Osteocyte (in vitro differentiated cells): ENCODE data around the gene EFHC2. TPM values are rescaled to one million over a fixed set of nuclear protein-coding genes. Genes with fewer than 3 reads are reported as not detected.

ENCODE experiments used
- DNase-seq: peaks from one replicate; pipeline ENCODE4 v3.0.0; 2021; ENCODE audit warnings: mixed read lengths; ENCODE audit not compliant: unreplicated experiment; ENCODE audit errors: extremely low spot score
- H3K27ac Mint-ChIP-seq: one replicate; pipeline ENCODE4 v1.8.0; 2021; ENCODE audit warnings: mild to moderate bottlenecking, mixed read lengths; ENCODE audit not compliant: unreplicated experiment
- H3K27me3 Mint-ChIP-seq: one replicate; pipeline ENCODE4 v1.8.0; 2021; ENCODE audit warnings: mixed read lengths; ENCODE audit not compliant: unreplicated experiment
- H3K36me3 Mint-ChIP-seq: one replicate; pipeline ENCODE4 v1.8.0; 2021; ENCODE audit warnings: mixed read lengths; ENCODE audit not compliant: unreplicated experiment
- H3K4me1 Mint-ChIP-seq: one replicate; pipeline ENCODE4 v1.8.0; 2021; ENCODE audit warnings: mixed read lengths; ENCODE audit not compliant: unreplicated experiment
- H3K4me3 Mint-ChIP-seq: one replicate; pipeline ENCODE4 v1.8.0; 2021; ENCODE audit warnings: mild to moderate bottlenecking, moderate library complexity, mixed read lengths; ENCODE audit not compliant: unreplicated experiment
- H3K9me3 Mint-ChIP-seq: one replicate; pipeline ENCODE4 v1.8.0; 2021; ENCODE audit warnings: mixed read lengths; ENCODE audit not compliant: unreplicated experiment
- CTCF ChIP-seq: fragments of 200-600 bp; sonication (generic); IDR thresholded peaks from 2 replicates; pipeline ENCODE4 v1.5.0; 2021; ENCODE audit warnings: antibody characterized with exemption, mild to moderate bottlenecking, moderate library complexity
- total RNA-seq: library from RNA; stranded (reverse); gene quantifications from 2 replicates; pipeline ENCODE4 v1.2.1, GENCODE V29; 2021

Gene EFHC2
- total RNA-seq, 1 donor from 2014 or later: not detected

GRCh38 chrX:44162964-44163475 is 180.5 kb downstream of the EFHC2 start:
- H3K9me3 Mint-ChIP-seq: peaks cover 33% of the 10 kb centered on the region
- DNase-seq: no peak
- no peak overlapping the region for H3K27ac Mint-ChIP-seq
- no peaks in the 10 kb centered on the region for H3K27me3 Mint-ChIP-seq
- H3K4me1 Mint-ChIP-seq: no peaks in the 10 kb centered on the region
- no peaks in the 10 kb centered on the region for H3K36me3 Mint-ChIP-seq
- no peak overlapping the region for H3K4me3 Mint-ChIP-seq
- no peak for TF ChIP-seq CTCF

GRCh38 chrX:44157858-44158257 is 185.6 kb downstream of the EFHC2 start:
- DNase-seq: no peak
- peaks cover 26% of the 10 kb centered on the region for H3K9me3 Mint-ChIP-seq

GRCh38 chrX:44157283-44157682 is 186.2 kb downstream of the EFHC2 start:
- Mint-ChIP-seq H3K4me1 (no peaks in the 10 kb centered on the region), H3K9me3 (peaks cover 20% of the 10 kb centered on the region), H3K27ac (no peak overlapping the region), H3K4me3 (no peak overlapping the region), H3K36me3 (no peaks in the 10 kb centered on the region), H3K27me3 (no peaks in the 10 kb centered on the region)
- DNase-seq: no peak
- no peak for TF ChIP-seq CTCF

More at GRCh38 chrX:44157858-44158257, 185.6 kb downstream of the EFHC2 start:
- H3K4me3 Mint-ChIP-seq: no peak overlapping the region
- TF ChIP-seq CTCF: no peak
- H3K36me3 Mint-ChIP-seq: no peaks in the 10 kb centered on the region
- no peak overlapping the region for H3K27ac Mint-ChIP-seq
- no peaks in the 10 kb centered on the region for H3K27me3 Mint-ChIP-seq
- no peaks in the 10 kb centered on the region for H3K4me1 Mint-ChIP-seq

- no peak for TF ChIP-seq CTCF
- Mint-ChIP-seq H3K4me1 (no peaks in the 10 kb centered on the region), H3K27me3 (no peaks in the 10 kb centered on the region), H3K36me3 (no peaks in the 10 kb centered on the region), H3K27ac (no peak overlapping the region), H3K9me3 (peaks cover 20% of the 10 kb centered on the region), H3K4me3 (no peak overlapping the region)
- no peak for DNase-seq
These were observed 186.7 kb downstream of the EFHC2 start for GRCh38 chrX:44156726-44157125.

GRCh38 chrX:44155126-44155525 is 188.3 kb downstream of the EFHC2 start:
- no peaks in the 10 kb centered on the region for H3K27me3 Mint-ChIP-seq
- TF ChIP-seq CTCF: no peak
- no peak for DNase-seq
- H3K4me3 Mint-ChIP-seq: no peak overlapping the region
- no peaks in the 10 kb centered on the region for H3K4me1 Mint-ChIP-seq
- H3K36me3 Mint-ChIP-seq: no peaks in the 10 kb centered on the region
- no peak overlapping the region for H3K27ac Mint-ChIP-seq
- H3K9me3 Mint-ChIP-seq: peaks cover 13% of the 10 kb centered on the region
